Ramos (cell line): ENCODE data around the gene GJB3.

Source experiments
- in situ Hi-C: fragments of 300-500 bp; cut with MboI; formaldehyde crosslinking; loops from one replicate; pipeline ENCODE4 v1.14.3; 2022; ENCODE audit warnings: low sequenced_read_pairs; ENCODE audit not compliant: unreplicated experiment

The GJB3 gene

GRCh38 chr1:34781844-34782391 lies 904 bp downstream of the GJB3 start:
- in situ Hi-C loops: no loop called here

GRCh38 chr1:34784751-34785221 lies 3.8 kb downstream of the GJB3 start:
- in situ Hi-C loops: no loop called here

GRCh38 chr1:34785231-34785874 lies 4.3 kb downstream of the GJB3 start:
- in situ Hi-C loops: no loop called here

GRCh38 chr1:34785875-34786470 lies 5.0 kb downstream of the GJB3 start:
- in situ Hi-C loops: no loop called here

GRCh38 chr1:34786521-34787325 lies 5.7 kb downstream of the GJB3 start:
- in situ Hi-C loops: no loop called here

GRCh38 chr1:34787461-34788420 lies 6.7 kb downstream of the GJB3 start:
- in situ Hi-C loops: no loop called here

- in situ Hi-C loops: no loop called here
Observed at GRCh38 chr1:34790985-34791384, 10.0 kb downstream of the GJB3 start.

- in situ Hi-C loops: no loop called here
Observed at GRCh38 chr1:34792424-34792823, 11.4 kb downstream of the GJB3 start.

- in situ Hi-C loops: no loop called here
Observed at GRCh38 chr1:34792868-34793727, 12.1 kb downstream of the GJB3 start, which contains the start of gene GJA4. Gene GJA4, plus strand, starts transcription at chr1:34792999. Its CDS starts 1,215 bp downstream, at chr1:34794214.

GRCh38 chr1:34794001-34794789 lies 13.2 kb downstream of the GJB3 start:
- in situ Hi-C loops: no loop called here

- in situ Hi-C loops: no loop called here
Observed at GRCh38 chr1:34794790-34795180, 13.8 kb downstream of the GJB3 start.

GRCh38 chr1:34795916-34796315 lies 14.9 kb downstream of the GJB3 start:
- in situ Hi-C loops: no loop called here

GRCh38 chr1:34796990-34797389 lies 16.0 kb downstream of the GJB3 start:
- in situ Hi-C loops: no loop called here

- in situ Hi-C loops: no loop called here
Observed at GRCh38 chr1:34800214-34800613, 19.2 kb downstream of the GJB3 start.

- in situ Hi-C loops: no loop called here
Observed at GRCh38 chr1:34803770-34804169, 22.8 kb downstream of the GJB3 start.

GRCh38 chr1:34806396-34806795 lies 25.4 kb downstream of the GJB3 start:
- in situ Hi-C loops: no loop called here

- in situ Hi-C loops: no loop called here
Observed at GRCh38 chr1:34808051-34808810, 27.2 kb downstream of the GJB3 start.
